GM12892 (cell line): Measurements from ENCODE around the gene TXN.

Experiments
- POLR2A ChIP-seq: IDR thresholded peaks from 2 replicates; pipeline ENCODE4 v1.6.1; 2011; ENCODE audit warnings: low read depth, low read length, control low read depth
- POLR2AphosphoS5 ChIP-seq: IDR thresholded peaks from 2 replicates; pipeline ENCODE4 v1.6.1; 2011; ENCODE audit warnings: low read depth, low read length, control low read depth

GRCh38 chr9:110213413-110214044 is 42.8 kb downstream of the TXN start:
- TF ChIP-seq POLR2AphosphoS5: no peak
- TF ChIP-seq POLR2A: no peak
